ENCODE measurements around the gene SHROOM3. TPM values are rescaled to one million over a fixed set of nuclear protein-coding genes. Genes with fewer than 3 reads are reported as not detected.
"Not testable (repeated sequence)": the region's sequence is repeated elsewhere in the genome, so short reads cannot be mapped to it uniquely, and the experiment has no call there.

The SHROOM3 gene
- total RNA-seq, 4 donors from 2014 or later = 20.3 to 50.9 (median 34.9) TPM

- H3K36me3 ChIP-seq = no peaks in the 10 kb centered on the region
Observed at GRCh38 chr4:76718831-76719230, 283.8 kb downstream of the SHROOM3 start.

GRCh38 chr4:76720121-76720520, 285.1 kb downstream of the SHROOM3 start:
- no peaks in the 10 kb centered on the region for H3K9me3 ChIP-seq
- 71 to 84% methylated on average over 2 of the region's 2 CpGs for WGBS, 2 donors
- DNase-seq = no peak
- peaks cover 0 to 28% (median 0%) of the 10 kb centered on the region in 3 donors for H3K4me1 ChIP-seq
- no peak overlapping the region for H3K27ac ChIP-seq
- H3K36me3 ChIP-seq = no peaks in the 10 kb centered on the region
- no peaks in the 10 kb centered on the region for H3K27me3 ChIP-seq
- no peak for TF ChIP-seq CTCF (IDR thresholded peaks at IDR 0.05)
- TF ChIP-seq POLR2A (IDR thresholded peaks at IDR 0.05) = no peak
- intact Hi-C loops (cut with DNase I) = no loop called here
- H3K4me3 ChIP-seq = no peak overlapping the region

More at GRCh38 chr4:76718831-76719230, 283.8 kb downstream of the SHROOM3 start:
- Histone ChIP-seq H3K4me1 (peaks cover 0 to 19% (median 0%) of the 10 kb centered on the region in 3 donors), H3K27ac (peak overlapping the region in 1 of 4 donors; percentile 49), H3K27me3 (no peaks in the 10 kb centered on the region), H3K4me3 (no peak overlapping the region), H3K9me3 (no peaks in the 10 kb centered on the region)
- 87 to 88% methylated on average over 1 of the region's 1 CpG for WGBS, 2 donors
- TF ChIP-seq POLR2A (IDR thresholded peaks at IDR 0.05) = no peak
- TF ChIP-seq CTCF (IDR thresholded peaks at IDR 0.05) = no peak
- no peak for DNase-seq
- intact Hi-C loops (cut with DNase I) = no loop called here

- H3K36me3 ChIP-seq; H3K27ac ChIP-seq; H3K27me3 ChIP-seq; DNase-seq; intact Hi-C loops (cut with DNase I); H3K9me3 ChIP-seq; H3K4me3 ChIP-seq: not testable (repeated sequence)
- 90 to 93% methylated on average over 2 of the region's 2 CpGs for WGBS, 2 donors
- peaks cover 0 to 28% (median 0%) of the 10 kb centered on the region in 3 donors for H3K4me1 ChIP-seq
Observed at GRCh38 chr4:76722146-76722545, 287.1 kb downstream of the SHROOM3 start.

GRCh38 chr4:76722838-76723237, 287.8 kb downstream of the SHROOM3 start:
- Histone ChIP-seq H3K27me3 (no peaks in the 10 kb centered on the region), H3K4me1 (peaks cover 0 to 26% (median 0%) of the 10 kb centered on the region in 3 donors), H3K4me3 (no peak overlapping the region), H3K36me3 (no peaks in the 10 kb centered on the region), H3K27ac (no peak overlapping the region), H3K9me3 (no peaks in the 10 kb centered on the region)
- TF ChIP-seq POLR2A (IDR thresholded peaks at IDR 0.05) (no peak), CTCF (IDR thresholded peaks at IDR 0.05) (no peak)
- WGBS, 2 donors = 83 to 85% methylated on average over 4 of the region's 4 CpGs
- DNase-seq = no peak
- intact Hi-C loops (cut with DNase I) = no loop called here

- Histone ChIP-seq H3K27me3 (no peaks in the 10 kb centered on the region), H3K9me3 (no peaks in the 10 kb centered on the region), H3K27ac (peak overlapping the region in 2 of 4 donors; percentile 14 to 33), H3K4me1 (peaks cover 0 to 20% (median 0%) of the 10 kb centered on the region in 3 donors), H3K4me3 (no peak overlapping the region), H3K36me3 (no peaks in the 10 kb centered on the region)
- no peak for TF ChIP-seq POLR2A (IDR thresholded peaks at IDR 0.05)
- no peak for TF ChIP-seq CTCF (IDR thresholded peaks at IDR 0.05)
- DNase-seq = no peak
- intact Hi-C loops (cut with DNase I) = no loop called here
Observed at GRCh38 chr4:76723373-76723772, 288.3 kb downstream of the SHROOM3 start.

- no peaks in the 10 kb centered on the region for H3K36me3 ChIP-seq
- no peak overlapping the region for H3K4me3 ChIP-seq
- peak overlapping the region in 2 of 4 donors; percentile 14 to 33 for H3K27ac ChIP-seq
- 15 to 23% methylated on average over 2 of the region's 2 CpGs for whole genome bisulfite sequencing, 2 donors
- TF ChIP-seq POLR2A (IDR thresholded peaks at IDR 0.05) (no peak), CTCF (IDR thresholded peaks at IDR 0.05) (no peak)
- intact Hi-C loops (cut with DNase I) = no loop called here
- DNase-seq = no peak
- H3K9me3 ChIP-seq = no peaks in the 10 kb centered on the region
- H3K4me1 ChIP-seq = peaks cover 0 to 18% (median 0%) of the 10 kb centered on the region in 3 donors
- no peaks in the 10 kb centered on the region for H3K27me3 ChIP-seq
Observed at GRCh38 chr4:76723924-76724323, 288.9 kb downstream of the SHROOM3 start.
